Measurements from ENCODE around the gene ANKRD17.

DNA sequence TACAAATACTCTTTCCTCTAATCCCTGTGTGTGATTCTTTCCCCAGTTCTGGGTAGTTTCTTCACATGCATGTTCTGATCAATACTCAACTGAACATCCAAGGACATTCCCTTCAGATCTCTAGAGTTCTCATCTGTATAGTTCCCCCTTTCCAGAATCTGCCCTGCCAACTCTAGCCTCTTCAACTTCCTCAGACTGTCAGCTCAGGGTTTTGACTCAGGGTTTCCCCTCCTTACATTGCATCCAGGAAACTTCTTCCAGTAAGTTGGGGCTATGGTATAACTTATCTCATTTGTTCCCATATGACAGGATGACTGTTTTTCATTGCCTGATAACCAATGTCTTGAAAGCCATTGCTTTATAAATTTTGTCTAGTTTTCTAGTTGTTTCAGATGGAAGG is 14.2 kb upstream of the ANKRD17 start:
- TF ChIP-seq EP300 (IDR thresholded peaks at IDR 0.05; ENCODE audit: borderline replicate concordance) (no peak), NFIC (IDR thresholded peaks at IDR 0.05) (no peak), CEBPB (IDR thresholded peaks at IDR 0.05) (no peak), YY1 (IDR thresholded peaks at IDR 0.05; ENCODE audit: low read depth) (no peak), RAD21 (IDR thresholded peaks at IDR 0.05; ENCODE audit: low read depth) (no peak), TCF12 (IDR thresholded peaks at IDR 0.05; ENCODE audit: low read depth) (no peak), EGR1 (IDR thresholded peaks at IDR 0.05) (no peak), TAF1 (IDR thresholded peaks at IDR 0.05; ENCODE audit: low read depth) (no peak), FOXM1 (IDR thresholded peaks at IDR 0.05; ENCODE audit: borderline replicate concordance, low read depth) (no peak), CREB1 (IDR thresholded peaks at IDR 0.05; ENCODE audit: low read depth) (no peak), TEAD4 (IDR thresholded peaks at IDR 0.05) (no peak)
- TF ChIP-seq, protein P1, sequence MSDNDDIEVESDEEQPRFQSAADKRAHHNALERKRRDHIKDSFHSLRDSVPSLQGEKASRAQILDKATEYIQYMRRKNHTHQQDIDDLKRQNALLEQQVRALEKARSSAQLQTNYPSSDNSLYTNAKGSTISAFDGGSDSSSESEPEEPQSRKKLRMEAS (IDR thresholded peaks at IDR 0.05) = no peak
- TF ChIP-seq, protein P2, sequence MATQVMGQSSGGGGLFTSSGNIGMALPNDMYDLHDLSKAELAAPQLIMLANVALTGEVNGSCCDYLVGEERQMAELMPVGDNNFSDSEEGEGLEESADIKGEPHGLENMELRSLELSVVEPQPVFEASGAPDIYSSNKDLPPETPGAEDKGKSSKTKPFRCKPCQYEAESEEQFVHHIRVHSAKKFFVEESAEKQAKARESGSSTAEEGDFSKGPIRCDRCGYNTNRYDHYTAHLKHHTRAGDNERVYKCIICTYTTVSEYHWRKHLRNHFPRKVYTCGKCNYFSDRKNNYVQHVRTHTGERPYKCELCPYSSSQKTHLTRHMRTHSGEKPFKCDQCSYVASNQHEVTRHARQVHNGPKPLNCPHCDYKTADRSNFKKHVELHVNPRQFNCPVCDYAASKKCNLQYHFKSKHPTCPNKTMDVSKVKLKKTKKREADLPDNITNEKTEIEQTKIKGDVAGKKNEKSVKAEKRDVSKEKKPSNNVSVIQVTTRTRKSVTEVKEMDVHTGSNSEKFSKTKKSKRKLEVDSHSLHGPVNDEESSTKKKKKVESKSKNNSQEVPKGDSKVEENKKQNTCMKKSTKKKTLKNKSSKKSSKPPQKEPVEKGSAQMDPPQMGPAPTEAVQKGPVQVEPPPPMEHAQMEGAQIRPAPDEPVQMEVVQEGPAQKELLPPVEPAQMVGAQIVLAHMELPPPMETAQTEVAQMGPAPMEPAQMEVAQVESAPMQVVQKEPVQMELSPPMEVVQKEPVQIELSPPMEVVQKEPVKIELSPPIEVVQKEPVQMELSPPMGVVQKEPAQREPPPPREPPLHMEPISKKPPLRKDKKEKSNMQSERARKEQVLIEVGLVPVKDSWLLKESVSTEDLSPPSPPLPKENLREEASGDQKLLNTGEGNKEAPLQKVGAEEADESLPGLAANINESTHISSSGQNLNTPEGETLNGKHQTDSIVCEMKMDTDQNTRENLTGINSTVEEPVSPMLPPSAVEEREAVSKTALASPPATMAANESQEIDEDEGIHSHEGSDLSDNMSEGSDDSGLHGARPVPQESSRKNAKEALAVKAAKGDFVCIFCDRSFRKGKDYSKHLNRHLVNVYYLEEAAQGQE (IDR thresholded peaks at IDR 0.05; ENCODE audit: low read depth) = no peak
- TF ChIP-seq, protein P3, sequence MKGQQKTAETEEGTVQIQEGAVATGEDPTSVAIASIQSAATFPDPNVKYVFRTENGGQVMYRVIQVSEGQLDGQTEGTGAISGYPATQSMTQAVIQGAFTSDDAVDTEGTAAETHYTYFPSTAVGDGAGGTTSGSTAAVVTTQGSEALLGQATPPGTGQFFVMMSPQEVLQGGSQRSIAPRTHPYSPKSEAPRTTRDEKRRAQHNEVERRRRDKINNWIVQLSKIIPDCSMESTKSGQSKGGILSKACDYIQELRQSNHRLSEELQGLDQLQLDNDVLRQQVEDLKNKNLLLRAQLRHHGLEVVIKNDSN (IDR thresholded peaks at IDR 0.05) = no peak

Measured in Ishikawa (cell line).